Breast epithelium (tissue), 3 donors: Measurements from ENCODE around the gene KCNN3.

Experiments used
- CTCF ChIP-seq, 3 donors: fragments of 450-650 bp; IDR thresholded peaks; one replicate each; pipeline ENCODE4 v1.5.1; 2016 to 2017; ENCODE audit warnings: antibody characterized with exemption in 3 of 3, mild to moderate bottlenecking in 3 of 3, moderate library complexity in 3 of 3
- POLR2A ChIP-seq: fragments of 450-650 bp; IDR thresholded peaks from one replicate; pipeline ENCODE4 v1.6.1; 2016; ENCODE audit warnings: antibody characterized with exemption, mild to moderate bottlenecking, moderate library complexity
- POLR2AphosphoS5 ChIP-seq, 3 donors: sonication (generic); formaldehyde crosslinking; IDR thresholded peaks; one replicate each; pipeline ENCODE4 v1.6.1; 2017; ENCODE audit warnings: antibody characterized with exemption in 3 of 3

DNA sequence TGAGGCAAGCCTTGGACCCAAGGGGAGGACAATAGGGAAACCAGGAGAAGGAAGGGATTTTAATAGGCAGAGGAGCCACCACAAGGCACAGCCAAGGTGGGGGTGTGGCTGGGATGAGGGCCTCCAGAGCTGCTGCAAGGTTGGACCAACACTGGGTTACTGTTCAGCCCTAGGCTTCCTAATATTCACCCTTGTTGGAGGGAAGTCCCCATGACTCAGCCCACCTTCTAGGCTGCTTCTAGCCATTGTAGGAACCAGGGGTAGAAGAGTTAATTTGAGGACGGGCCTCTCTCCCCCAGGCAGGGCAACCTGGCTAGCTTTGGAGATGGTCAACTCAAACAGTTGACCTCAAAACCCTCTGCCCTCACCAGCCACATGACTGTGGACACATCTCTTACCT, 59.5 kb downstream of the KCNN3 start:
- TF ChIP-seq CTCF (IDR thresholded peaks at IDR 0.05) (no peak), POLR2A (no peak), POLR2AphosphoS5 (IDR thresholded peaks at IDR 0.05) (no peak)
